Gastroesophageal sphincter (tissue), 4 donors: ENCODE data around the gene HEBP1. TPM values are rescaled to one million over a fixed set of nuclear protein-coding genes. Genes with fewer than 3 reads are reported as not detected.
A peak's percentile ranks its signal among the peaks of the same experiment; 100 is the strongest.

Experiments
- ATAC-seq: fragments of 150-250 bp; one replicate; pipeline ENCODE4 v1.9.1; 2016; ENCODE audit warnings: mild to moderate bottlenecking, moderate library complexity
- H3K27ac ChIP-seq, 4 donors: fragments of 200-600 bp; sonication (generic) in 3 of 4; 1 replicate in 3 of 4; 2 replicates in 1 of 4; pipeline ENCODE4 v1.5.1; 2016 to 2019
- H3K27me3 ChIP-seq: fragments of 200-600 bp; sonication (generic); one replicate; pipeline ENCODE4 v1.5.1; 2019
- H3K36me3 ChIP-seq, 2 donors: fragments of 200-600 bp; sonication (generic); one replicate each; pipeline ENCODE4 v1.5.1; 2019; ENCODE audit warnings: control low read depth in 1 of 2
- H3K4me1 ChIP-seq, 3 donors: fragments of 200-600 bp; sonication (generic); 1 replicate in 2 of 3; 2 replicates in 1 of 3; pipeline ENCODE4 v1.5.1; 2016 to 2019; ENCODE audit warnings: control low read depth in 2 of 3
- H3K4me3 ChIP-seq, 2 donors: fragments of 200-600 bp; sonication (generic); one replicate each; pipeline ENCODE4 v1.5.1; 2019; ENCODE audit warnings: mild to moderate bottlenecking in 1 of 2, moderate library complexity in 1 of 2
- H3K9me3 ChIP-seq, 3 donors: fragments of 200-600 bp; sonication (generic); one replicate each; pipeline ENCODE4 v1.5.1; 2017 to 2019; ENCODE audit warnings: control low read depth in 2 of 3
- CTCF ChIP-seq, 4 experiments: fragments of 200-600 bp in 2 of 4; fragments of 450-650 bp in 2 of 4; sonication (generic) in 1 of 4; IDR thresholded peaks; one replicate each; pipeline ENCODE4 v1.5.1; 2017 to 2019; ENCODE audit warnings: antibody characterized with exemption in 4 of 4, mild to moderate bottlenecking in 2 of 4, moderate library complexity in 2 of 4
- EP300 ChIP-seq: sonication (generic); formaldehyde crosslinking; IDR thresholded peaks from one replicate; pipeline ENCODE4 v1.6.1; 2017; ENCODE audit warnings: antibody characterized with exemption, mild to moderate bottlenecking
- POLR2A ChIP-seq, 2 donors: fragments of 450-650 bp; IDR thresholded peaks; one replicate each; pipeline ENCODE4 v1.6.1; 2017; ENCODE audit warnings: antibody characterized with exemption in 2 of 2, mild to moderate bottlenecking in 2 of 2, moderate library complexity in 1 of 2
- POLR2AphosphoS5 ChIP-seq: sonication (generic); formaldehyde crosslinking; IDR thresholded peaks from one replicate; pipeline ENCODE4 v1.6.1; 2017; ENCODE audit warnings: antibody characterized with exemption
- WGBS, 2 donors: methylation state at CpG; one replicate each; pipeline ENCODE4 v1.1.5; 2018; ENCODE audit warnings: low coverage in 1 of 2; 5-methylcytosine and 5-hydroxymethylcytosine counted together
- total RNA-seq, 4 donors: library from RNA; depleted of rRNA; stranded (reverse); fragments of >200 nt; gene quantifications; one replicate each; pipeline ENCODE4 v1.1.0, GENCODE V29; 2016

Gene HEBP1, protein sequence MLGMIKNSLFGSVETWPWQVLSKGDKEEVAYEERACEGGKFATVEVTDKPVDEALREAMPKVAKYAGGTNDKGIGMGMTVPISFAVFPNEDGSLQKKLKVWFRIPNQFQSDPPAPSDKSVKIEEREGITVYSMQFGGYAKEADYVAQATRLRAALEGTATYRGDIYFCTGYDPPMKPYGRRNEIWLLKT
- 10 to 100 TPM; 33.8 to 47.5 (median 41.9) TPM for total RNA-seq

GRCh38 chr12:12999959-13000615 is at the start of gene HEBP1:
Gene HEBP1, minus strand, starts transcription at chr12:13000265. Its CDS starts 151 bp downstream, at chr12:13000114.
- Histone ChIP-seq H3K27ac (peak within 1 kb of the TSS; percentile 74 to 98 (median 94)), H3K4me1 (peaks cover 0 to 45% (median 9%) of the 10 kb centered on the region in 3 donors), H3K4me3 (peak within 1 kb of the TSS; percentile 62 to 85), H3K9me3 (no peaks in the 10 kb centered on the region), H3K27me3 (no peaks in the 10 kb centered on the region), H3K36me3 (no peaks in the 10 kb centered on the region)
- 0% methylated on average over 5 of the region's 69 CpGs; no CpG with 5 or more reads in 1 of the 2 donors for WGBS, 2 donors
- peak; percentile 95 for ATAC-seq
- no peak for TF ChIP-seq EP300
- TF ChIP-seq CTCF (IDR thresholded peaks at IDR 0.05) = no peak
- TF ChIP-seq POLR2A (IDR thresholded peaks at IDR 0.05) = peak; percentile 78 to 90
- TF ChIP-seq POLR2AphosphoS5 = peak; percentile 96

DNA sequence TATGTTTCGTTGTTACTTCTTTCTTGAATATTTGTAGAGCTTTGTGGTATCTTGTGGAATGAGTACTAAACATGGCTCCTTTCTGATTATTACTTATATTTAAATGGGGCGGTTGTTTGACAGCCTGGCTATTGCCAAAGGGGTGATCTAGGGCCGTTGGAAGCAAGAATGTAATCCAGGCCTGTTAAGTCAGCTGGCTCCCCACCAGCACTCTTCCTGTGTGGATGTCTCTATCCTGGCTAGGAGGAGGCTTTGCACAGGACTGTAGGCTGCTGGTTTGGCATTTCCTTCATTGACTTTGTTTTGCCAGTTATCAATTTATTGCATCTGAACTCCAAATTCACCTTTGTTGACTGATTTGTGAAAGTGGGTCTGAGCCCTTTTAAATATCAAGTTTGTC is 49.8 kb upstream of the HEBP1 start:
- Histone ChIP-seq H3K27me3 (no peaks in the 10 kb centered on the region), H3K4me1 (peaks cover 0 to 33% (median 3%) of the 10 kb centered on the region in 3 donors), H3K9me3 (peaks cover 0 to 6% (median 0%) of the 10 kb centered on the region in 3 donors), H3K27ac (no peak overlapping the region), H3K36me3 (no peaks in the 10 kb centered on the region), H3K4me3 (no peak overlapping the region)
- TF ChIP-seq CTCF (IDR thresholded peaks at IDR 0.05) = no peak
- no peak for TF ChIP-seq POLR2A (IDR thresholded peaks at IDR 0.05)
- 47 to 100% methylated on average over 1 to 3 of the region's 3 CpGs for WGBS, 2 donors
- no peak for ATAC-seq

GRCh38 chr12:13046964-13047363 is 46.9 kb upstream of the HEBP1 start:
- H3K27me3 ChIP-seq = no peaks in the 10 kb centered on the region
- TF ChIP-seq CTCF (IDR thresholded peaks at IDR 0.05) (no peak), POLR2A (IDR thresholded peaks at IDR 0.05) (no peak), POLR2AphosphoS5 (no peak), EP300 (no peak)
- H3K4me3 ChIP-seq = no peak overlapping the region
- no peaks in the 10 kb centered on the region for H3K36me3 ChIP-seq
- WGBS, 2 donors = 89 to 100% methylated on average over 1 of the region's 1 CpG
- no peak for ATAC-seq
- H3K27ac ChIP-seq = no peak overlapping the region
- peaks cover 0 to 42% (median 3%) of the 10 kb centered on the region in 3 donors for H3K4me1 ChIP-seq
- H3K9me3 ChIP-seq = no peaks in the 10 kb centered on the region

DNA sequence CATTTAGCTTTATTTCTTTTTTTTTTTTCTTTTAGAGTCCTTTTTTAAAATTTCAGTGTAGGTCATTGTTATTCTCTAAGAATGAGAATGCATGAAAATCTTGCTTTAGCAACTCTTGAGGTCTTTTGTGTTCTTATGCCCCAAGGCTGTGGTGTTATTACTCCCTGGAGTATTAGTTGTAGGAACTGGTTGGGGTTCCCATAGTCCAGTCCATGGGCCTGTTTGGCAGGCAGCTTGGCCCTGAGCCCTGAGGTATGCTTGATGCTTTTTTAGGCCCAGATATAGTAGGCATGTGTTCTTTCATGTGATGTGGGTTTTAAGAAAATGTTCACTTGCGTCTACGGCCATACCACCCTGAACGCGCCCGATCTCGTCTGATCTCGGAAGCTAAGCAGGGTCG is 45.8 kb upstream of the HEBP1 start:
- H3K36me3 ChIP-seq = no peaks in the 10 kb centered on the region
- H3K27ac ChIP-seq = no peak overlapping the region
- H3K27me3 ChIP-seq = no peaks in the 10 kb centered on the region
- peaks cover 0 to 38% (median 3%) of the 10 kb centered on the region in 3 donors for H3K4me1 ChIP-seq
- ATAC-seq = no peak
- TF ChIP-seq EP300 (no peak), CTCF (IDR thresholded peaks at IDR 0.05) (no peak), POLR2A (IDR thresholded peaks at IDR 0.05) (no peak), POLR2AphosphoS5 (no peak)
- H3K9me3 ChIP-seq = no peaks in the 10 kb centered on the region
- H3K4me3 ChIP-seq = no peak overlapping the region
- WGBS, 2 donors = 99% methylated on average over 8 of the region's 8 CpGs; no CpG with 5 or more reads in 1 of the 2 donors

GRCh38 chr12:13044906-13045299 is 44.8 kb upstream of the HEBP1 start:
- no peak for ATAC-seq
- 8 to 18% methylated on average over 2 to 3 of the region's 5 CpGs for WGBS, 2 donors
- Histone ChIP-seq H3K4me3 (peak overlapping the region; percentile 77 to 87), H3K4me1 (peaks cover 0 to 30% (median under 1%) of the 10 kb centered on the region in 3 donors), H3K36me3 (no peaks in the 10 kb centered on the region), H3K9me3 (no peaks in the 10 kb centered on the region), H3K27me3 (no peaks in the 10 kb centered on the region), H3K27ac (peak overlapping the region in 3 of 4 donors; percentile 76 to 85 (median 80))
- no peak for TF ChIP-seq POLR2AphosphoS5
- no peak for TF ChIP-seq POLR2A (IDR thresholded peaks at IDR 0.05)
- no peak for TF ChIP-seq EP300
- no peak for TF ChIP-seq CTCF (IDR thresholded peaks at IDR 0.05)
